T1000 (cell line): Measurements from ENCODE around the gene POTEI.
"Not testable (repeated sequence)": the region's sequence is repeated elsewhere in the genome, so short reads cannot be mapped to it uniquely, and the experiment has no call there.

Experiments used
- DNase-seq: peaks from one replicate; lab custom pipeline; 2025; ENCODE audit warnings: mixed read lengths; lab: John Stamatoyannopoulos, UW

Gene POTEI

GRCh38 chr2:130509228-130509627 is at the start of gene POTEI:
Gene POTEI, minus strand, starts transcription at chr2:130509328. Its CDS starts 93 bp downstream, at chr2:130509235.
- not testable (repeated sequence) for DNase-seq

GRCh38 chr2:130556441-130556840 is 47.3 kb upstream of the POTEI start:
- DNase-seq, result not testable (repeated sequence)

- not testable (repeated sequence) for DNase-seq
These were observed 45.0 kb upstream of the POTEI start for GRCh38 chr2:130554178-130554577.

- DNase-seq, result not testable (repeated sequence)
These were observed 40.3 kb upstream of the POTEI start for GRCh38 chr2:130549475-130549874.

GRCh38 chr2:130548418-130548817 is 39.3 kb upstream of the POTEI start:
- DNase-seq, result not testable (repeated sequence)

GRCh38 chr2:130544978-130545377 is 35.9 kb upstream of the POTEI start:
- DNase-seq, result not testable (repeated sequence)

GRCh38 chr2:130543785-130544528 is 34.8 kb upstream of the POTEI start:
- not testable (repeated sequence) for DNase-seq

- DNase-seq, result not testable (repeated sequence)
These were observed 33.7 kb upstream of the POTEI start for GRCh38 chr2:130542789-130543188.

GRCh38 chr2:130538271-130538670 is 29.1 kb upstream of the POTEI start:
- DNase-seq, result not testable (repeated sequence)

- DNase-seq, result not testable (repeated sequence)
These were observed 27.5 kb upstream of the POTEI start for GRCh38 chr2:130536654-130537053.

GRCh38 chr2:130531672-130532071 is 22.5 kb upstream of the POTEI start:
- not testable (repeated sequence) for DNase-seq

GRCh38 chr2:130531225-130531624 is 22.1 kb upstream of the POTEI start:
- not testable (repeated sequence) for DNase-seq

- DNase-seq, result not testable (repeated sequence)
These were observed 21.1 kb upstream of the POTEI start for GRCh38 chr2:130530212-130530611.

- not testable (repeated sequence) for DNase-seq
These were observed 20.4 kb upstream of the POTEI start for GRCh38 chr2:130529545-130529944.

GRCh38 chr2:130527365-130527967 is 18.3 kb upstream of the POTEI start:
- DNase-seq, result not testable (repeated sequence)

GRCh38 chr2:130522390-130522789 is 13.3 kb upstream of the POTEI start:
- DNase-seq, result not testable (repeated sequence)

GRCh38 chr2:130520992-130521391 is 11.9 kb upstream of the POTEI start, which contains the start of gene CFC1B:
Gene CFC1B, plus strand, starts transcription at chr2:130521222. Its CDS starts 263 bp downstream, at chr2:130521485.
- not testable (repeated sequence) for DNase-seq

GRCh38 chr2:130518516-130519106 is 9.5 kb upstream of the POTEI start:
- DNase-seq, result not testable (repeated sequence)

GRCh38 chr2:130511747-130512451 is 2.8 kb upstream of the POTEI start:
- DNase-seq, result not testable (repeated sequence)

GRCh38 chr2:130510807-130511746 is 1.9 kb upstream of the POTEI start:
- DNase-seq, result not testable (repeated sequence)

- DNase-seq, result not testable (repeated sequence)
These were observed 18.1 kb downstream of the POTEI start for GRCh38 chr2:130491073-130491472.
